ENCODE results near the gene TAC1.
"Not testable (repeated sequence)": the region's sequence is repeated elsewhere in the genome, so short reads cannot be mapped to it uniquely, and the experiment has no call there.

Gene TAC1

GRCh38 chr7:97731736-97732564 is at the start of gene TAC1:
Gene TAC1, plus strand, starts transcription at chr7:97732086. Its CDS starts 527 bp downstream, at chr7:97732613.
- DNase-seq, result peak; percentile 14

GRCh38 chr7:97685952-97686351 is 45.9 kb upstream of the TAC1 start:
- no peak for DNase-seq

- no peak for DNase-seq
These were observed 38.3 kb upstream of the TAC1 start for GRCh38 chr7:97693586-97693985.

GRCh38 chr7:97694355-97694754 is 37.5 kb upstream of the TAC1 start:
- no peak for DNase-seq

GRCh38 chr7:97697396-97697795 is 34.5 kb upstream of the TAC1 start:
- DNase-seq, result no peak

GRCh38 chr7:97722386-97722785 is 9.5 kb upstream of the TAC1 start:
- DNase-seq, result no peak

- no peak for DNase-seq
These were observed 834 bp downstream of the TAC1 start for GRCh38 chr7:97732565-97733275.

GRCh38 chr7:97733276-97734161 is 1.6 kb downstream of the TAC1 start:
- no peak for DNase-seq

GRCh38 chr7:97734255-97734654 is 2.4 kb downstream of the TAC1 start:
- DNase-seq, result no peak

- no peak for DNase-seq
These were observed 3.2 kb downstream of the TAC1 start for GRCh38 chr7:97735075-97735474.

GRCh38 chr7:97748482-97748881 is 16.6 kb downstream of the TAC1 start:
- no peak for DNase-seq

GRCh38 chr7:97751566-97751965 is 19.7 kb downstream of the TAC1 start:
- DNase-seq, result no peak

GRCh38 chr7:97752215-97752614 is 20.3 kb downstream of the TAC1 start:
- DNase-seq, result no peak

- DNase-seq, result no peak
These were observed 25.9 kb downstream of the TAC1 start for GRCh38 chr7:97757824-97758223.

- DNase-seq, result no peak
These were observed 39.0 kb downstream of the TAC1 start for GRCh38 chr7:97770850-97771249.

GRCh38 chr7:97771576-97771975 is 39.7 kb downstream of the TAC1 start:
- DNase-seq, result no peak

GRCh38 chr7:97772045-97772901 is 40.4 kb downstream of the TAC1 start:
- no peak for DNase-seq

- not testable (repeated sequence) for DNase-seq
These were observed 54.5 kb downstream of the TAC1 start for GRCh38 chr7:97786398-97786797.
